ENCODE measurements around the gene BRD4.

BRD4 gene

GRCh38 chr19:15194938-15195337, 137.4 kb downstream of the BRD4 start:
- DNase-seq (ENCODE audit: low read depth) = no peak

GRCh38 chr19:15191982-15192381, 140.4 kb downstream of the BRD4 start:
- no peak for DNase-seq (ENCODE audit: low read depth)

GRCh38 chr19:15191514-15191913, 140.8 kb downstream of the BRD4 start:
- no peak for DNase-seq (ENCODE audit: low read depth)

GRCh38 chr19:15188851-15189250, 143.5 kb downstream of the BRD4 start:
- no peak for DNase-seq (ENCODE audit: low read depth)

GRCh38 chr19:15187026-15188007, 145.0 kb downstream of the BRD4 start:
- no peak for DNase-seq (ENCODE audit: low read depth)
